Inferior parietal cortex (tissue), 1 donor: Measurements from ENCODE around the gene CTSD.
A peak's percentile ranks its signal among the peaks of the same experiment; 100 is the strongest.
"Not testable (repeated sequence)": the region's sequence is repeated elsewhere in the genome, so short reads cannot be mapped to it uniquely, and the experiment has no call there.

ENCODE experiments used
- DNase-seq: peaks from one replicate; pipeline ENCODE4 v3.0.0-alpha.2; 2016; ENCODE audit errors: extremely low spot score

CTSD gene

DNA sequence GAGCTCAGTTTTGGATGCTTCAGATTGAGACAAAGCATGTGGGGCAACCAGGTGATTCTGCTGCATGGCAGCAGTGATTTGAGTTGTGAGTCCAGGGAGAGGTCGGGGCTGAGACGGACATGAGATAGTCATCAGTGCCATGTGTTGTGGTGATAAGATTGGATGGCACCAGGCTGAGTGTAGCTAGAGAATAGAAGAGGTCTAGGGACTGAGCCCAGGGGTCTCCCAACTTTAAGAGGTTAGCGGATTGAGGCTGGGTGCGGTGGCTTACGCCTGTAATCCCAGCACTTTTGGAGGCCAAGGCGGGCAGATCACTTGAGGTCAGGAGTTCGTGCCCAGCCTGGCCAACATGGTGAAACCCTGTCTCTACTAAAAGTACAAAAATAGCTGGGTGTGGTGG lies 6.3 kb upstream of the CTSD start:
- no peak for DNase-seq

- not testable (repeated sequence) for DNase-seq
Observed at GRCh38 chr11:1769304-1769936, 5.7 kb upstream of the CTSD start.

DNA sequence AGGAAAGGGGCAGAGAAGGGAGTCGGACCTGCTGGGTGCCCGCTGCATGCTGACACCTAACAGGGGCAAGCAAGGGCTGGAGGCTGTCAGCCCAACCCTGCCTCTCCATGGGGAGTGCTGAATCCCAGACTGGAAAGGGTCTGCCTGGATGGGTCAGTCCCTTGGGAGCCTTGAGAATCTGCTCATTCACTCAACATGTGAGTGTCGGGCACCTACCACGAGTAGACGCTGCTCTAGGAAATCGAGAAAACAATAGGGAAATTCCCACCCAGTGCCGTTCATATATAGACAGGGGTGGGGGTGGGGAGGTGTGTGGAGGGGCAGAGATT lies 4.4 kb upstream of the CTSD start:
- no peak for DNase-seq

GRCh38 chr11:1767399-1768140 lies 3.8 kb upstream of the CTSD start:
- DNase-seq: no peak

GRCh38 chr11:1766719-1767398 lies 3.1 kb upstream of the CTSD start:
- DNase-seq: no peak

- DNase-seq: no peak
Observed at GRCh38 chr11:1765871-1766718, 2.4 kb upstream of the CTSD start.

GRCh38 chr11:1763336-1763795 lies 361 bp downstream of the CTSD start:
- no peak for DNase-seq

GRCh38 chr11:1762537-1763302 lies 1.0 kb downstream of the CTSD start:
- DNase-seq: no peak

- DNase-seq: no peak
Observed at GRCh38 chr11:1761857-1762536, 1.7 kb downstream of the CTSD start.

DNA sequence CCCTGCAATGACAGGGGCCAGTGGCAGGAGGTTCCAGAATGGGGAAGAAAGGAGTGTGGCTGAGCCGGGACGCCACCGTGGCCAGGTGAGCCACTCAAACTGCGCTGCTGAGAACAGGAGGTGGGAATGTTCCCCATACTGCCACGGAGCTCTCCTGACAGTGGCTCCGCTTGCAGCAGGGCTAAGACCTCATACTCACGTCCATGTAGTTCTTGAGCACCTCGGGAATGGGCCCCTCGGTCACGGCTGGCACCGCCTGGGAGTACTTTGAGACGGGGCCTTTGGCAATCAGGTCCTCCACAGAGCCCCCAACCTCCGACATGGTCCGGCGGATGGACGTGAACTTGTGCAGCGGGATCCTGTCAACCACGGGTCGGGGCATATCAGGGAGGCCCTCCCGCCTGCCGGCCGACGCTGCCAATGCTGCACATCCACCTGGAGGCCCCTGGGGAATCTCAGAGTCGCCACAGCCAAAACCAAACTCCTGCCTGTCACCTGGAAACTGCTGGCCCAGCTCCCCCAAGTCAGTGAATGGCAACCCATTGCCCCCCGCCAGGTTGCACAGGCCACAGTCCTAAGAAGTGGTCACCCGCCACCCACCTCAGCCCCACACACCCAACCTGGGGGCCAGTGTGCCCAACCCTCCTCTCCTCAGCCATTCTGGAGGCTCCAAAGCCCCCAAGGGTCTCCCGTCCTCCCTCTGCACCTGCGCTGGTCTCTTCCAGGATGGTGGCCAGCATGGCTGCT lies 2.4 kb downstream of the CTSD start:
- no peak for DNase-seq

GRCh38 chr11:1760351-1761109 lies 3.2 kb downstream of the CTSD start:
- peak; percentile 77 for DNase-seq

DNA sequence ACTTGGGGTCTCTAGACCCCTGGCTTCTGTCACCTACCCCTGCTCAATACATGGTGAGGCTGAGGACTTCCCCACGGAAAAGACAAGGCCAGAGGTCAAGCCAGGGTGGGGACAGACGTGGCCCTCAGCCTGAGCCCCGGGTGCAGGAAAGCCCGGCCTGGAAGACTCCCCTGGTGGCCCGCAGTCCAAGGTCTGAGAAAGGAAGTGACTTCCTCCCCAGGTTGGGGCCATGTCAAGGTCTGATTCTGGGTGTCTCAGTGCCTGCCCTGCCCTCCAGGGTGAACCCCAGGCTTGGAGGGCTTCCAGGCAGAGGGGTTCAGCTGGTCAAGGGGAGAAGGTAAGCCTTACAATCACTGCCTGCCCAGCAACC lies 3.9 kb downstream of the CTSD start:
- no peak for DNase-seq

GRCh38 chr11:1759151-1759850 lies 4.4 kb downstream of the CTSD start:
- DNase-seq: no peak

GRCh38 chr11:1758611-1759150 lies 5.0 kb downstream of the CTSD start:
- no peak for DNase-seq

DNA sequence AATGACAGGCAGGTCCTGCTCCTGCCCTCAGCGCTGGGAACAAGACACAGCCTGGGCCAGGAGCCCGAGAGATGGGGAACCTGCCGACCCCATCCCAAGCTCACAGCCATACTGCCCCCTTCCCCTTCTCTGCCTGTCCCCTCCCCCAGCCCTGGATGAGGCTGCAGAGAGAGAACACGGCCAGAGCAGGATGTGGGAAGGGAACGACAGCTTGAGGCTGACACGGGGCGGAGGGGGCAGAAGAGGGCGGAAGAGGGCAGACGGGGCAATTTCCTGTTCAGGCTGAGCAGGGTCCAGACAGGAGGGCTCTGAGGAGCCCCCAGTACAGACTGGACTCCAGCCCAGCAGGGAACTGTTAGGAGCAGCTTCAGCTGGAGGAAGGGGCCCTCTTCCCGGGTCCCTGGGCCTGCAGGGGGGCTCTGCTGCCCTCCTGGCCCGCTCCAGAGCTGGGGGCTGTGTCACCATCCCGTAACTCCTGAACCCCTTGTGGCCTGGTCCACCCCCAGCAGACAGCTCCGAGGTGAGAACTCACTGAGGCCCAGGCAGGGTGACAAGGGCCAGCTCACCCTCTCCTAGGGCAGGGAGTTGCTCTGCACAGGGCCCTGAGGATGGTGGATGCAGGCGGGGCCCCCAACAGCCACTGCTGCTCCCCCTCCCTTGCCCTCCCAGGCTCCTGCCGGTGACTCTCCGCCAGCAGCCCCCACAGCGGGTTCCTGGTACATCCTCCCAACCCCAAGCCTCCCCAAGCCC lies 5.7 kb downstream of the CTSD start:
- no peak for DNase-seq

DNA sequence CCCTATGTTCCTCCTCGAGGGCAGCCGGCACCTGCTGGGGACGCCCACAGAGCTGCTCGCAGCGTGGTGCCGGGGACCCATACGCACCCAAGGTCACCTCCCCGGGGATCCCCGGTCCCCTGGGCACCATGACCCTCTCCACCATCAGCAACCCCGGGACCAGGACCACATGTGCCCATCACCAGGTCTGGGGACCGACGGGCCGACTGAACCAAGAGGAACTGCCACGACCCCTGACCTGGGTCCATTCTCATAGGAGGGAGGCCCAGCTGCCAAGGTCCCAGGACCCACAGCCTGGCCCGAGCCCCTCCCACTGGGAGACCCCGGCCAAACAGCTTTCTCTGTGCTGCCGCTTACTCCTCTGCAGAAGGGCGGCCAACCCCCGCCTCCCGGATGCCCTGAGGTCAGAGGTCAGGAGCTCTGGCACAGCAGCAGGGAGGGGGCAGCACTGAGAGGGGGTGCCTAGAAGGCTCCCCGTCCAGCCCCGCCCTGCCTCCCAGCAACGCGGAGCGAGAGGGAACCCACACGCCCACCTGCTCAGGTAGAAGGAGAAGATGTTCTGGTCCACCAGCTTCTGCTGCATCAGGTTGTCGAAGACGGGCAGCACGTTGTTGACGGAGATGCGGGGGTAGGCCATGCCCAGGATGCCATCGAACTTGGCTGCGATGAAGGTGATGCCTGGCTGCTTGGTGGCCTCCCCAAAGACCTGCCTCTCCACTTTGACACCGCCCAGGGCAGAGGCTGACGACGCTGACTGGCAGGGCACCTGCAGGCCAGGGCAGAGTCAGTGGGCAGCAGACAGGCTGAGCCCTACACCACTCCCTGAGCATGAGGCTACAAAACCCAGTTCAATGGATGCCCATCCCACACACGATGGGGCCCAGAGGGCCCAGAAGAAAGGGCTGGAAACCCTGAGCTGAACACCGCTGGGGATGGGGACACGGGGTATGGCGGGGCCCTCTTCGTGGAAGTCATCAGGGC lies 6.6 kb downstream of the CTSD start:
- DNase-seq: no peak
